Measurements from ENCODE around the gene PPHLN1.

GRCh38 chr12:42277396-42278127 lies 48.4 kb upstream of the PPHLN1 start:
- no peak for TF ChIP-seq SIN3A (conservative IDR thresholded peaks at IDR 0.05 in 1 of 2, IDR thresholded peaks at IDR 0.05 in 1 of 2; ENCODE audit: low read depth in 1 of 2, low read length in 2 of 2)
- no peak for TF ChIP-seq CEBPB (IDR thresholded peaks at IDR 0.05; ENCODE audit: low read depth, low read length)
- no peak for TF ChIP-seq GABPA (IDR thresholded peaks at IDR 0.05; ENCODE audit: borderline replicate concordance, insufficient read depth, low read length)
- TF ChIP-seq GTF2F1 (IDR thresholded peaks at IDR 0.05; ENCODE audit: borderline replicate concordance, low read depth, low read length) = no peak
- TF ChIP-seq EZH2 (IDR thresholded peaks at IDR 0.05; ENCODE audit: low read depth, low read length, severe bottlenecking) = no peak
- no peak for TF ChIP-seq HDAC2 (IDR thresholded peaks at IDR 0.05; ENCODE audit: borderline replicate concordance in 1 of 2, low read depth in 2 of 2, low read length in 2 of 2)
- TF ChIP-seq CTCF (IDR thresholded peaks at IDR 0.05; ENCODE audit: control extremely low read depth in 1 of 3, insufficient read depth in 1 of 3, low read depth in 1 of 3, low read length in 3 of 3) = no peak
- no peak for TF ChIP-seq SRF (IDR thresholded peaks at IDR 0.05; ENCODE audit: low read depth, low read length)
- no peak for TF ChIP-seq E2F6 (IDR thresholded peaks at IDR 0.05)
- TF ChIP-seq, protein P1, sequence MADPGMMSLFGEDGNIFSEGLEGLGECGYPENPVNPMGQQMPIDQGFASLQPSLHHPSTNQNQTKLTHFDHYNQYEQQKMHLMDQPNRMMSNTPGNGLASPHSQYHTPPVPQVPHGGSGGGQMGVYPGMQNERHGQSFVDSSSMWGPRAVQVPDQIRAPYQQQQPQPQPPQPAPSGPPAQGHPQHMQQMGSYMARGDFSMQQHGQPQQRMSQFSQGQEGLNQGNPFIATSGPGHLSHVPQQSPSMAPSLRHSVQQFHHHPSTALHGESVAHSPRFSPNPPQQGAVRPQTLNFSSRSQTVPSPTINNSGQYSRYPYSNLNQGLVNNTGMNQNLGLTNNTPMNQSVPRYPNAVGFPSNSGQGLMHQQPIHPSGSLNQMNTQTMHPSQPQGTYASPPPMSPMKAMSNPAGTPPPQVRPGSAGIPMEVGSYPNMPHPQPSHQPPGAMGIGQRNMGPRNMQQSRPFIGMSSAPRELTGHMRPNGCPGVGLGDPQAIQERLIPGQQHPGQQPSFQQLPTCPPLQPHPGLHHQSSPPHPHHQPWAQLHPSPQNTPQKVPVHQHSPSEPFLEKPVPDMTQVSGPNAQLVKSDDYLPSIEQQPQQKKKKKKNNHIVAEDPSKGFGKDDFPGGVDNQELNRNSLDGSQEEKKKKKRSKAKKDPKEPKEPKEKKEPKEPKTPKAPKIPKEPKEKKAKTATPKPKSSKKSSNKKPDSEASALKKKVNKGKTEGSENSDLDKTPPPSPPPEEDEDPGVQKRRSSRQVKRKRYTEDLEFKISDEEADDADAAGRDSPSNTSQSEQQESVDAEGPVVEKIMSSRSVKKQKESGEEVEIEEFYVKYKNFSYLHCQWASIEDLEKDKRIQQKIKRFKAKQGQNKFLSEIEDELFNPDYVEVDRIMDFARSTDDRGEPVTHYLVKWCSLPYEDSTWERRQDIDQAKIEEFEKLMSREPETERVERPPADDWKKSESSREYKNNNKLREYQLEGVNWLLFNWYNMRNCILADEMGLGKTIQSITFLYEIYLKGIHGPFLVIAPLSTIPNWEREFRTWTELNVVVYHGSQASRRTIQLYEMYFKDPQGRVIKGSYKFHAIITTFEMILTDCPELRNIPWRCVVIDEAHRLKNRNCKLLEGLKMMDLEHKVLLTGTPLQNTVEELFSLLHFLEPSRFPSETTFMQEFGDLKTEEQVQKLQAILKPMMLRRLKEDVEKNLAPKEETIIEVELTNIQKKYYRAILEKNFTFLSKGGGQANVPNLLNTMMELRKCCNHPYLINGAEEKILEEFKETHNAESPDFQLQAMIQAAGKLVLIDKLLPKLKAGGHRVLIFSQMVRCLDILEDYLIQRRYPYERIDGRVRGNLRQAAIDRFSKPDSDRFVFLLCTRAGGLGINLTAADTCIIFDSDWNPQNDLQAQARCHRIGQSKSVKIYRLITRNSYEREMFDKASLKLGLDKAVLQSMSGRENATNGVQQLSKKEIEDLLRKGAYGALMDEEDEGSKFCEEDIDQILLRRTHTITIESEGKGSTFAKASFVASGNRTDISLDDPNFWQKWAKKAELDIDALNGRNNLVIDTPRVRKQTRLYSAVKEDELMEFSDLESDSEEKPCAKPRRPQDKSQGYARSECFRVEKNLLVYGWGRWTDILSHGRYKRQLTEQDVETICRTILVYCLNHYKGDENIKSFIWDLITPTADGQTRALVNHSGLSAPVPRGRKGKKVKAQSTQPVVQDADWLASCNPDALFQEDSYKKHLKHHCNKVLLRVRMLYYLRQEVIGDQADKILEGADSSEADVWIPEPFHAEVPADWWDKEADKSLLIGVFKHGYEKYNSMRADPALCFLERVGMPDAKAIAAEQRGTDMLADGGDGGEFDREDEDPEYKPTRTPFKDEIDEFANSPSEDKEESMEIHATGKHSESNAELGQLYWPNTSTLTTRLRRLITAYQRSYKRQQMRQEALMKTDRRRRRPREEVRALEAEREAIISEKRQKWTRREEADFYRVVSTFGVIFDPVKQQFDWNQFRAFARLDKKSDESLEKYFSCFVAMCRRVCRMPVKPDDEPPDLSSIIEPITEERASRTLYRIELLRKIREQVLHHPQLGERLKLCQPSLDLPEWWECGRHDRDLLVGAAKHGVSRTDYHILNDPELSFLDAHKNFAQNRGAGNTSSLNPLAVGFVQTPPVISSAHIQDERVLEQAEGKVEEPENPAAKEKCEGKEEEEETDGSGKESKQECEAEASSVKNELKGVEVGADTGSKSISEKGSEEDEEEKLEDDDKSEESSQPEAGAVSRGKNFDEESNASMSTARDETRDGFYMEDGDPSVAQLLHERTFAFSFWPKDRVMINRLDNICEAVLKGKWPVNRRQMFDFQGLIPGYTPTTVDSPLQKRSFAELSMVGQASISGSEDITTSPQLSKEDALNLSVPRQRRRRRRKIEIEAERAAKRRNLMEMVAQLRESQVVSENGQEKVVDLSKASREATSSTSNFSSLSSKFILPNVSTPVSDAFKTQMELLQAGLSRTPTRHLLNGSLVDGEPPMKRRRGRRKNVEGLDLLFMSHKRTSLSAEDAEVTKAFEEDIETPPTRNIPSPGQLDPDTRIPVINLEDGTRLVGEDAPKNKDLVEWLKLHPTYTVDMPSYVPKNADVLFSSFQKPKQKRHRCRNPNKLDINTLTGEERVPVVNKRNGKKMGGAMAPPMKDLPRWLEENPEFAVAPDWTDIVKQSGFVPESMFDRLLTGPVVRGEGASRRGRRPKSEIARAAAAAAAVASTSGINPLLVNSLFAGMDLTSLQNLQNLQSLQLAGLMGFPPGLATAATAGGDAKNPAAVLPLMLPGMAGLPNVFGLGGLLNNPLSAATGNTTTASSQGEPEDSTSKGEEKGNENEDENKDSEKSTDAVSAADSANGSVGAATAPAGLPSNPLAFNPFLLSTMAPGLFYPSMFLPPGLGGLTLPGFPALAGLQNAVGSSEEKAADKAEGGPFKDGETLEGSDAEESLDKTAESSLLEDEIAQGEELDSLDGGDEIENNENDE (IDR thresholded peaks at IDR 0.05; ENCODE audit: insufficient replicate concordance, low read length) = no peak

All from H1 (cell line).